HEK293 (cell line): ENCODE data around the gene NFATC1.

Experiments
- CTCF ChIA-PET: fragments of 350-600 bp; formaldehyde crosslinking; extraction: SDS; loops from one replicate; lab custom pipeline; 2021; ENCODE audit warnings: antibody characterized with exemption; lab: Yijun Ruan, JAX
- POLR2A ChIA-PET: fragments of 300-600 bp; formaldehyde crosslinking; extraction: SDS; loops from one replicate; lab custom pipeline; 2020; ENCODE audit warnings: antibody characterized with exemption, inconsistent platforms; lab: Yijun Ruan, JAX
- H3K27ac ChIP-seq: fragments of 200-500 bp; sonication (Bioruptor generic); 2 replicates; pipeline ENCODE4 v1.5.1; 2014; ENCODE audit warnings: low read depth, low read length, control low read depth, inconsistent platforms; ENCODE audit errors: extremely low read depth
- H3K36me3 ChIP-seq, 2 experiments: fragments of 200-500 bp in 1 of 2; sonication (Bioruptor generic) in 1 of 2; 1 replicate in 1 of 2; 2 replicates in 1 of 2; pipeline ENCODE4 v1.5.1; 2014 to 2017; ENCODE audit warnings: inconsistent platforms in 2 of 2, low read length in 2 of 2; ENCODE audit not compliant: control insufficient read depth in 2 of 2, insufficient read depth in 1 of 2
- H3K4me1 ChIP-seq: fragments of 200-500 bp; sonication (Bioruptor generic); 2 replicates; pipeline ENCODE4 v1.5.1; 2014; ENCODE audit warnings: mild to moderate bottlenecking, low read length, inconsistent platforms; ENCODE audit not compliant: control insufficient read depth, insufficient read depth
- H3K4me3 ChIP-seq: 2 replicates; pipeline ENCODE4 v1.5.1; 2011; ENCODE audit warnings: low read depth, mild to moderate bottlenecking, control low read depth, low read length, moderate library complexity
- H3K9me3 ChIP-seq: fragments of 200-500 bp; sonication (Bioruptor generic); 2 replicates; pipeline ENCODE4 v1.5.1; 2014; ENCODE audit warnings: low read depth, low read length, inconsistent platforms; ENCODE audit not compliant: control insufficient read depth, insufficient read depth
- BCL11A ChIP-seq: fragments of 450-650 bp; formaldehyde crosslinking; IDR thresholded peaks from 2 replicates; pipeline ENCODE4 v1.5.1; 2016; ENCODE audit warnings: low read depth, missing biosample characterization, missing genetic modification characterization
- RBAK ChIP-seq: fragments of 450-650 bp; formaldehyde crosslinking; IDR thresholded peaks from 2 replicates; pipeline ENCODE4 v1.5.1; 2016; ENCODE audit warnings: missing biosample characterization, missing genetic modification characterization
- REPIN1 ChIP-seq: fragments of 450-650 bp; formaldehyde crosslinking; IDR thresholded peaks from 2 replicates; pipeline ENCODE4 v1.5.1; 2017; ENCODE audit warnings: missing biosample characterization, missing genetic modification characterization, low read depth
- SP2 ChIP-seq: fragments of 450-650 bp; formaldehyde crosslinking; IDR thresholded peaks from 2 replicates; pipeline ENCODE4 v1.5.1; 2016; ENCODE audit warnings: missing biosample characterization, missing genetic modification characterization
- TRIM28 ChIP-seq: IDR thresholded peaks from 2 replicates; pipeline ENCODE4 v1.6.1; 2011; ENCODE audit warnings: low read length, control low read depth, borderline replicate concordance
- WT1 ChIP-seq: fragments of 450-650 bp; formaldehyde crosslinking; IDR thresholded peaks from 2 replicates; pipeline ENCODE4 v1.5.1; 2016; ENCODE audit warnings: missing biosample characterization, missing genetic modification characterization
- ZBTB48 ChIP-seq: fragments of 450-650 bp; formaldehyde crosslinking; IDR thresholded peaks from 2 replicates; pipeline ENCODE4 v1.5.1; 2016; ENCODE audit warnings: missing biosample characterization, missing genetic modification characterization
- ZFP37 ChIP-seq: fragments of 450-650 bp; formaldehyde crosslinking; IDR thresholded peaks from 2 replicates; pipeline ENCODE4 v1.5.1; 2016; ENCODE audit warnings: missing biosample characterization, missing genetic modification characterization
- ZNF184 ChIP-seq: fragments of 450-650 bp; IDR thresholded peaks from 2 replicates; pipeline ENCODE4 v1.5.1; 2018; ENCODE audit warnings: missing biosample characterization, mild to moderate bottlenecking, missing genetic modification characterization
- ZNF280C ChIP-seq: fragments of 450-650 bp; formaldehyde crosslinking; IDR thresholded peaks from 2 replicates; pipeline ENCODE4 v1.5.1; 2016; ENCODE audit warnings: missing biosample characterization, missing genetic modification characterization
- ZNF324 ChIP-seq: fragments of 450-650 bp; formaldehyde crosslinking; IDR thresholded peaks from 2 replicates; pipeline ENCODE4 v1.5.1; 2016; ENCODE audit warnings: missing biosample characterization, missing genetic modification characterization
- ZNF335 ChIP-seq: fragments of 450-650 bp; formaldehyde crosslinking; conservative IDR thresholded peaks from 2 replicates; pipeline ENCODE4 v1.5.1; 2016; ENCODE audit warnings: missing biosample characterization, missing genetic modification characterization
- ZNF391 ChIP-seq: fragments of 450-650 bp; formaldehyde crosslinking; IDR thresholded peaks from 2 replicates; pipeline ENCODE4 v1.5.1; 2016; ENCODE audit warnings: low read depth, missing biosample characterization, missing genetic modification characterization, borderline replicate concordance
- ZNF624 ChIP-seq: fragments of 450-650 bp; formaldehyde crosslinking; IDR thresholded peaks from 2 replicates; pipeline ENCODE4 v1.5.1; 2017; ENCODE audit warnings: missing biosample characterization, missing genetic modification characterization
- ZNF670 ChIP-seq: fragments of 450-650 bp; formaldehyde crosslinking; IDR thresholded peaks from 2 replicates; pipeline ENCODE4 v1.5.1; 2016; ENCODE audit warnings: missing biosample characterization, missing genetic modification characterization, low read depth
- TF ChIP-seq, protein P1 (sequence below): fragments of 450-650 bp; formaldehyde crosslinking; IDR thresholded peaks from 2 replicates; pipeline ENCODE4 v1.5.1; 2016; ENCODE audit warnings: missing biosample characterization, missing genetic modification characterization
- TF ChIP-seq, protein P2 (sequence below): fragments of 450-650 bp; formaldehyde crosslinking; IDR thresholded peaks from 2 replicates; pipeline ENCODE4 v1.5.1; 2016; ENCODE audit warnings: missing biosample characterization, missing genetic modification characterization
- TF ChIP-seq, protein P3 (sequence below): fragments of 450-650 bp; formaldehyde crosslinking; IDR thresholded peaks from 2 replicates; pipeline ENCODE4 v1.5.1; 2016; ENCODE audit warnings: missing biosample characterization, missing genetic modification characterization

The NFATC1 gene

GRCh38 chr18:79558196-79558932, 162.6 kb downstream of the NFATC1 start:
- Histone ChIP-seq H3K9me3 (no peaks in the 10 kb centered on the region), H3K4me1 (no peaks in the 10 kb centered on the region), H3K36me3 (no peaks in the 10 kb centered on the region), H3K4me3 (no peak overlapping the region), H3K27ac (no peak overlapping the region)
- CTCF ChIA-PET: interaction anchor here (0.6 kb wide), 1 partner anchor 55 kb away, joined by 4 read pairs; no protein-coding TSS in a partner anchor
- POLR2A ChIA-PET: no interaction called here
- no peak for TF ChIP-seq RBAK (tag by site-specific recombination)
- TF ChIP-seq, all 188 proteins: peak for 0

DNA sequence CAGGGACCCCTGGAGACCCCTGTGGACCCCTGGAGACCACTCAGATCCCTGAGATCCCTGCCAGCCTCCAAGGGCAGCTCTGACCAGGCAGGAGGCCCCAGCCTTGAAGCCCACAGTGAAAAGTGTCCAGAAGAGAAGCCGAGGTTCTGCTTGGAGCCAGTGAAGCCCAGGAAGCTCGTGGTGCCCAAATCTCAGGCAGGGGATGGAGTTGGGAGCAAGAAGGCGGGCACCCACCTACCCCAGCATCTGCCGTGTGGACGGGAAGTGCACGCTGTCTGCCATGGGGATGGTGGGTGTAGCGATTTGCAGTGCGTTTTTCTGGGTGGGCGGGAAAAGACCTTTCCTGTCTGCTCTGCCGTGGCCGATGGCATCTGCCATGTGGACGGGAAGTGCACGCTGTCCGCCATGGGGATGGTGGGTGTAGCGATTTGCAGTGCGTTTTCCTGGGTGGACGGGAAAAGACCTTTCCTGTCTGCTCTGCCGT, 163.2 kb downstream of the NFATC1 start:
- Histone ChIP-seq H3K4me3 (no peak overlapping the region), H3K9me3 (no peaks in the 10 kb centered on the region), H3K27ac (no peak overlapping the region), H3K4me1 (no peaks in the 10 kb centered on the region), H3K36me3 (no peaks in the 10 kb centered on the region)
- TF ChIP-seq, protein P1, sequence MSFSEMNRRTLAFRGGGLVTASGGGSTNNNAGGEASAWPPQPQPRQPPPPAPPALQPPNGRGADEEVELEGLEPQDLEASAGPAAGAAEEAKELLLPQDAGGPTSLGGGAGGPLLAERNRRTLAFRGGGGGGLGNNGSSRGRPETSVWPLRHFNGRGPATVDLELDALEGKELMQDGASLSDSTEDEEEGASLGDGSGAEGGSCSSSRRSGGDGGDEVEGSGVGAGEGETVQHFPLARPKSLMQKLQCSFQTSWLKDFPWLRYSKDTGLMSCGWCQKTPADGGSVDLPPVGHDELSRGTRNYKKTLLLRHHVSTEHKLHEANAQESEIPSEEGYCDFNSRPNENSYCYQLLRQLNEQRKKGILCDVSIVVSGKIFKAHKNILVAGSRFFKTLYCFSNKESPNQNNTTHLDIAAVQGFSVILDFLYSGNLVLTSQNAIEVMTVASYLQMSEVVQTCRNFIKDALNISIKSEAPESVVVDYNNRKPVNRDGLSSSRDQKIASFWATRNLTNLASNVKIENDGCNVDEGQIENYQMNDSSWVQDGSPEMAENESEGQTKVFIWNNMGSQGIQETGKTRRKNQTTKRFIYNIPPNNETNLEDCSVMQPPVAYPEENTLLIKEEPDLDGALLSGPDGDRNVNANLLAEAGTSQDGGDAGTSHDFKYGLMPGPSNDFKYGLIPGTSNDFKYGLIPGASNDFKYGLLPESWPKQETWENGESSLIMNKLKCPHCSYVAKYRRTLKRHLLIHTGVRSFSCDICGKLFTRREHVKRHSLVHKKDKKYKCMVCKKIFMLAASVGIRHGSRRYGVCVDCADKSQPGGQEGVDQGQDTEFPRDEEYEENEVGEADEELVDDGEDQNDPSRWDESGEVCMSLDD: no peak
- TF ChIP-seq SP2 (tag by site-specific recombination) (no peak), ZNF624 (no peak), WT1 (tag by site-specific recombination) (no peak), ZNF335 (no peak), TRIM28 (no peak), ZNF280C (tag by site-specific recombination) (no peak), REPIN1 (no peak), ZNF391 (tag by site-specific recombination) (no peak), BCL11A (no peak)
- TF ChIP-seq, protein P2, sequence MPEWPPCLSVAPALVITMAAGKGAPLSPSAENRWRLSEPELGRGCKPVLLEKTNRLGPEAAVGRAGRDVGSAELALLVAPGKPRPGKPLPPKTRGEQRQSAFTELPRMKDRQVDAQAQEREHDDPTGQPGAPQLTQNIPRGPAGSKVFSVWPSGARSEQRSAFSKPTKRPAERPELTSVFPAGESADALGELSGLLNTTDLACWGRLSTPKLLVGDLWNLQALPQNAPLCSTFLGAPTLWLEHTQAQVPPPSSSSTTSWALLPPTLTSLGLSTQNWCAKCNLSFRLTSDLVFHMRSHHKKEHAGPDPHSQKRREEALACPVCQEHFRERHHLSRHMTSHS (tag by site-specific recombination): no peak
- CTCF ChIA-PET: interaction anchor here (0.6 to 1.2 kb wide), 3 partner anchors 10 to 179 kb away, joined by 3 to 4 read pairs (median 3); no protein-coding TSS in a partner anchor
- POLR2A ChIA-PET: no interaction called here

GRCh38 chr18:79559436-79559835, 163.7 kb downstream of the NFATC1 start:
- CTCF ChIA-PET: interaction anchor here (0.6 to 1.2 kb wide), 3 partner anchors 9 to 180 kb away, joined by 3 to 4 read pairs (median 3); no protein-coding TSS in a partner anchor

More at GRCh38 chr18:79559436-79559835, 163.7 kb downstream of the NFATC1 start:
- no peaks in the 10 kb centered on the region for H3K9me3 ChIP-seq
- no peak overlapping the region for H3K4me3 ChIP-seq
- H3K27ac ChIP-seq: no peak overlapping the region
- POLR2A ChIA-PET: no interaction called here
- no peaks in the 10 kb centered on the region for H3K36me3 ChIP-seq
- TF ChIP-seq ZNF184 (tag by site-specific recombination): no peak
- TF ChIP-seq ZNF670 (tag by site-specific recombination): no peak
- TF ChIP-seq, protein P3, sequence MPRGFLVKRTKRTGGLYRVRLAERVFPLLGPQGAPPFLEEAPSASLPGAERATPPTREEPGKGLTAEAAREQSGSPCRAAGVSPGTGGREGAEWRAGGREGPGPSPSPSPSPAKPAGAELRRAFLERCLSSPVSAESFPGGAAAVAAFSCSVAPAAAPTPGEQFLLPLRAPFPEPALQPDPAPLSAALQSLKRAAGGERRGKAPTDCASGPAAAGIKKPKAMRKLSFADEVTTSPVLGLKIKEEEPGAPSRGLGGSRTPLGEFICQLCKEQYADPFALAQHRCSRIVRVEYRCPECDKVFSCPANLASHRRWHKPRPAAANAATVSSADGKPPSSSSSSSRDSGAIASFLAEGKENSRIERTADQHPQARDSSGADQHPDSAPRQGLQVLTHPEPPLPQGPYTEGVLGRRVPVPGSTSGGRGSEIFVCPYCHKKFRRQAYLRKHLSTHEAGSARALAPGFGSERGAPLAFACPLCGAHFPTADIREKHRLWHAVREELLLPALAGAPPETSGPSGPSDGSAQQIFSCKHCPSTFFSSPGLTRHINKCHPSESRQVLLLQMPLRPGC: no peak
- no peak for TF ChIP-seq ZFP37 (tag by site-specific recombination)
- no peak for TF ChIP-seq ZBTB48
- TF ChIP-seq ZNF324 (tag by site-specific recombination): no peak
- H3K4me1 ChIP-seq: no peaks in the 10 kb centered on the region
